ENCODE results near the gene CDHR2.

Gene CDHR2

GRCh38 chr5:176629317-176629852, 80.2 kb downstream of the CDHR2 start:
- TF ChIP-seq, protein P1, sequence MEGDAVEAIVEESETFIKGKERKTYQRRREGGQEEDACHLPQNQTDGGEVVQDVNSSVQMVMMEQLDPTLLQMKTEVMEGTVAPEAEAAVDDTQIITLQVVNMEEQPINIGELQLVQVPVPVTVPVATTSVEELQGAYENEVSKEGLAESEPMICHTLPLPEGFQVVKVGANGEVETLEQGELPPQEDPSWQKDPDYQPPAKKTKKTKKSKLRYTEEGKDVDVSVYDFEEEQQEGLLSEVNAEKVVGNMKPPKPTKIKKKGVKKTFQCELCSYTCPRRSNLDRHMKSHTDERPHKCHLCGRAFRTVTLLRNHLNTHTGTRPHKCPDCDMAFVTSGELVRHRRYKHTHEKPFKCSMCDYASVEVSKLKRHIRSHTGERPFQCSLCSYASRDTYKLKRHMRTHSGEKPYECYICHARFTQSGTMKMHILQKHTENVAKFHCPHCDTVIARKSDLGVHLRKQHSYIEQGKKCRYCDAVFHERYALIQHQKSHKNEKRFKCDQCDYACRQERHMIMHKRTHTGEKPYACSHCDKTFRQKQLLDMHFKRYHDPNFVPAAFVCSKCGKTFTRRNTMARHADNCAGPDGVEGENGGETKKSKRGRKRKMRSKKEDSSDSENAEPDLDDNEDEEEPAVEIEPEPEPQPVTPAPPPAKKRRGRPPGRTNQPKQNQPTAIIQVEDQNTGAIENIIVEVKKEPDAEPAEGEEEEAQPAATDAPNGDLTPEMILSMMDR (IDR thresholded peaks at IDR 0.05; ENCODE audit: low read depth, low read length) = no peak
- no peak for DNase-seq (ENCODE audit: extremely low read depth, low read depth)

- no peak for DNase-seq (ENCODE audit: extremely low read depth, low read depth)
Measured at GRCh38 chr5:176629853-176630680, 80.9 kb downstream of the CDHR2 start, which contains the start of the genes EIF4E1B and SNCB. EIF4E1B (plus strand) TSS chr5:176630675; CDS start chr5:176642788, 12,113 bp downstream. SNCB (minus strand) TSS chr5:176630534; CDS start chr5:176629654, 880 bp downstream.

DNA sequence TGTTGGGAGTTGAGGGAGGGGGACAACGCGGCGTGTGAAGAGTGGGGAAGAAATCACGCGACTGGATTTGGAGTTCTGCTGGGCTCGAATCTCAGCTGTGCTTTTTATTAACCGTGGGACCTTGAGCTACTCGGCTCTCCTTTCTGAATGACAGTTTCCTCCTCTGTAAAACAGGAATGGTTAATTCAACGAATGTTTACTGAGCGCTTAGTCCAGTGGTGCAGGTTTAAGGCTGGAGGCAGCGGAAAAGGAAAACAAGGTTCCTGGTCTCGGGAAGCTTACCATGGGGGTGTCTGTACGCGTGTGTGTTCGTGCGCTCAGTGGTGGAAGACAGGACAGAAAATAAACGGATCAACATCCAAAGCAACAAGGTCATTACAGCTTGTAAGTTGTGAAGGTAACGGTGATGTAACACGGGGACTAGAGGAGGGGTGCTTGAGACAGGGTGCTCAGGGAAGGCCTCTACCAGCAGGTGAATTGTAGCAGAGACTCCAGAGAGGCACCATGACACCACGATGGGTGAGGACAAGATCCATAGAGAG, 81.6 kb downstream of the CDHR2 start:
- TF ChIP-seq, protein P1 (IDR thresholded peaks at IDR 0.05; ENCODE audit: low read depth, low read length) = no peak
- DNase-seq (ENCODE audit: extremely low read depth, low read depth) = no peak

More at GRCh38 chr5:176629853-176630680, 80.9 kb downstream of the CDHR2 start, which contains the start of the genes EIF4E1B and SNCB:
- TF ChIP-seq, protein P1 (IDR thresholded peaks at IDR 0.05; ENCODE audit: low read depth, low read length) = no peak

DNA sequence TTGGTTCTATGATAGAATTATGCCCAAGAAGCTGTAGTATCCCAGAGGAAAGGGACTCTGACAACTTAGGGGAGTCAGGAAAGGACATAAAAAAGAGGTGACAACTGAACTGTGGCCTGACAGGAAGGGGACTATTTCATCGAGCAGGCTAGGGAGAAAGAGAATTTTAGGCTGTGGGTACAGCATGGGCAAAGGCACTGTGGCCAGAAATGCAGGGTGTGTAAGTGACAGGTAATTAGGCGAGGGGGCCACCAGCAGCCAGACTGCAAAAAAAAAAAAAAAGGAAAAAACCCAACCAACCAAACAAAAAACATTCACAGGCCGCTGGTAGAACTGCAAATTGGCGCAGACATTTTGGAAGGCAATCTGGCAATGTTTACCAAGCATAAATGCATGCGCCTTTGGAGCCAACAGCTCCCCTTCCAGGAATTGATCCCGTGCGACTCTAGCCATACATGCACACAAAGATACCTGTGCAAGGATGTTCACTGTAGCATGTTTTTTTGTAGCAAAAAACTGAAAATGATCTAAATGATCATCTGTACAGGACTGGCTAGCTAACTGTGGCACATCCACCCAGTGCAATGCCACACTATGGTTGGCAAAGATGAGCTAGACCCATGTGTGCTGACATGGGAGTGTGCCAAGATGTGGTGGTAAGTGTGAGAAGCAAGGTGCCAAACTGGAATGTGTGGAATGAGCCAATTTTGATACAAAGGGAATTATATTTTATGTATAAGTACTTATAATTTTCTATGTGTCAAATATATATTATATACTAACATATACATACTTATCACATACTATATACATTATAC, 82.5 kb downstream of the CDHR2 start:
- DNase-seq (ENCODE audit: extremely low read depth, low read depth) = no peak
- TF ChIP-seq, protein P1 (IDR thresholded peaks at IDR 0.05; ENCODE audit: low read depth, low read length) = no peak

DNA sequence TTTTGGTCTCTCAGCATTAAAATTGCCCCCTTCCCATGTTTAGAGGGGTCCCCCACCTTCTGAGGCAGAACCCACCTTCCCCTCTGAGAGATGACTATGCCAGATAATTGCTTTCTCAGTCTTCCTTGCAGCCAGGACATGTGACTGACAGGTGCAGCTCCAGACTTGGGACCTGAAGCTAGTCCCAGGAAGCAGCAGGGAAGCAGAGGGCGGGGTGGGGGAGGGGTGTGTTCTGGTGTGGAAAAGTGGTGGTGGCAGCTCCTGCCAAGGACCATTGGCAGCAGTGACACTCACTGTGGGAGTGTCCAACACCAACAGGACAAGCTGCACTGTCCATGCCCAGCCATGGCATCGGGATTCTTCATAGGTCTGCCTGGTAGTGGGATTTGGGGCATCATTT, 83.6 kb downstream of the CDHR2 start:
- DNase-seq (ENCODE audit: extremely low read depth, low read depth) = no peak
- TF ChIP-seq, protein P1 (IDR thresholded peaks at IDR 0.05; ENCODE audit: low read depth, low read length) = no peak

DNA sequence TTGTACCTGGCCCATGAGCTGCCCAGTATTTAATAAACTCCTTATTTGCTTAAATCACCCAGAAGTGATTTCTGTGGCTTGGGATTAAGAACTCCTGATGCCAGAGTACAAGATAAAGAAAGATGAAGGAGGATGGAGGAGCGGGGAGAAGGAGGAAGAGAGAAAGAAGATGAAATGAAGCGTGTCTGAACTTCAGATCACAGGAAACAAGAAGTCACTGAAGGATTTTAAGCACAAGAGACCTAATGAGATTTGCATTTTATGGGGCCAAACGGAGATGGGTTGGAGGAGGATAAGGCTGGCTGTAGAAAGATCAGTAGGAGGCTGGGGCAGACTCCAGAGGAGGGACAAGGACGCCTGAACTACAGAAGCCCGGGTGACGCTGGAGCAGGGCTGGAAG, 84.5 kb downstream of the CDHR2 start:
- TF ChIP-seq, protein P1 (IDR thresholded peaks at IDR 0.05; ENCODE audit: low read depth, low read length) = no peak
- DNase-seq (ENCODE audit: extremely low read depth, low read depth) = no peak
